SK-MEL-5 (cell line): ENCODE data around the gene EDDM3A. TPM values are rescaled to one million over a fixed set of nuclear protein-coding genes. Genes with fewer than 3 reads are reported as not detected.
A peak's percentile ranks its signal among the peaks of the same experiment; 100 is the strongest.
"Not testable (repeated sequence)": the region's sequence is repeated elsewhere in the genome, so short reads cannot be mapped to it uniquely, and the experiment has no call there.

Source experiments
- DNase-seq: peaks from one replicate; pipeline ENCODE4 v3.0.0-alpha.2; 2016; ENCODE audit warnings: low read depth, low spot score
- in situ Hi-C: cut with HindIII; loops from 2 replicates; pipeline ENCODE4 v1.10.0; 2016; ENCODE audit warnings: low sequenced_read_pairs, high pct_unique_total_duplicates, low pct_unique_long_range_greater_than_20kb
- polyA plus RNA-seq, 2 experiments: library from polyadenylated mRNA; depleted of rRNA; stranded (reverse); fragments of >200 nt; gene quantifications; 2 replicates each; pipeline ENCODE4 v1.2.3, GENCODE V29; 2015
- total RNA-seq: library from RNA; depleted of rRNA; stranded (reverse); fragments of >200 nt; shearing (Covaris generic); gene quantifications from 2 replicates; pipeline ENCODE4 v1.2.3, GENCODE V29; 2014; rRNA removed

The EDDM3A gene, protein sequence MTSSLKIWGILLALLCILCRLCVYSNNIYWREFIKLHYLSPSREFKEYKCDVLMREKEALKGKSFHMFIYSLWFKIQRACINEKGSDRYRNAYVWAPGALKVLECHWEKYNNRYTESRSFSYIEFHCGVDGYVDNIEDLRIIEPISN
- total RNA-seq = not detected in 2 replicates
- polyA plus RNA-seq (2015; cell fraction: cytosol; rRNA removed) = not detected in 2 replicates
- polyA plus RNA-seq (2015; cell fraction: nucleus; rRNA removed) = not detected in 2 replicates

DNA sequence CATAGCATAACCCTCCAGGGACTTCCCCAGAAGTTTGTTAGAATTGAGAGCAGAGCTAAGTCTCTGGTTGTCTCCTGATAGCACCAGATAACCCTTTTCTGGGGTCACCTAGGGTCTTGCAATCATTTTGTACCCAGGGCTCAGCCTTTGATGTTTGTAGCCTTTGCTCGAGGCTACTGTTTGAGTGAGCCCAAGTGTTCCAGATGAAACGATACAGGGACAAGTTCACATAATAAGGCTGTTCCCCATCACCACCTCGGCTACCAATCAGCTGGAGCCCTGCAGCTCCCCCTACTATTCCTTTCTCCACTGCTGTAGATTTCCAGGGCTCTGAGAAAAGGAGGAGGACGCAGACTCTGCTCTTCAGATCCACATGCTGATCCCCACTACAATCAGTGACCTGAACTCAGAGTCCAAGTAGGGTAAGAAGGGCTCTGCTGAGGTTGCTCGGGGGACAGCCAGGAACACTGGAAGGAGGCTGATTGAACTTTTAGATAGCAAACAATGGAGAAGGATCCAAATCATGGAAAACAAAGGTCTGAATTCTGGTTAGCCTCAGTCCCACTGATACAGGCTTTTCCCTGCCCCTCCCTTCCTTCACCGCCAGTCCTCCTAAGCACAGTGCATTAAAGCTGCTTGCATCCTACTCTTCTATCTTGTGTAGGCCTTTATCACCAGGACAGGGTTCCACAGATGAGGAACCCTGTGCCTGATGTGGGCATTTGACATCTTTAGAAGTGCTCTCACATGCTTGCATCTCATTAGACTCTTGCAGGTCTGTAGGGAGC, at the start of gene EDDM3A:
Gene EDDM3A (plus strand): TSS at position 317 of the 788 bp plus-strand sequence. CDS start 1,694 bp downstream, outside the sequence.
- no peak for DNase-seq
- in situ Hi-C loops = no loop called here

DNA sequence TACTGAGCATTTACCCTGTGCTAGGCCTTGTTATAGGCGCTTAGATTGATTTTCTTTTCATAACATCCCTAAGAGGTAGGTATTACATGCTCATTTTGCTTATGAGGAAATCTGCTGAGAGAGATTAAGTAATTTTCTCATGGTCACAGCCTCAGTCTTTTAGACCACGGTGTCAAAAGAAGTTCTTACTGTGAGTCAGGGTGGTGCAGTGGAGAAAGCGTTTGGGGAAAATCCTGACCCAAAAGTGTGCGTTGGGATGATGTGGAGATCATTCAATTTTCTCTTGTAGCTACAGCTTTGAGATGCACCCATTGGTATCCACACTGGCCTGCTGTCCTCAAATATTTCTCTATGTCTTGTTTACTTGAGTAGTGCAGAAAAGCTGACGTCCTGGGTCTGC, 48.9 kb upstream of the EDDM3A start:
- in situ Hi-C loops = no loop called here
- no peak for DNase-seq

DNA sequence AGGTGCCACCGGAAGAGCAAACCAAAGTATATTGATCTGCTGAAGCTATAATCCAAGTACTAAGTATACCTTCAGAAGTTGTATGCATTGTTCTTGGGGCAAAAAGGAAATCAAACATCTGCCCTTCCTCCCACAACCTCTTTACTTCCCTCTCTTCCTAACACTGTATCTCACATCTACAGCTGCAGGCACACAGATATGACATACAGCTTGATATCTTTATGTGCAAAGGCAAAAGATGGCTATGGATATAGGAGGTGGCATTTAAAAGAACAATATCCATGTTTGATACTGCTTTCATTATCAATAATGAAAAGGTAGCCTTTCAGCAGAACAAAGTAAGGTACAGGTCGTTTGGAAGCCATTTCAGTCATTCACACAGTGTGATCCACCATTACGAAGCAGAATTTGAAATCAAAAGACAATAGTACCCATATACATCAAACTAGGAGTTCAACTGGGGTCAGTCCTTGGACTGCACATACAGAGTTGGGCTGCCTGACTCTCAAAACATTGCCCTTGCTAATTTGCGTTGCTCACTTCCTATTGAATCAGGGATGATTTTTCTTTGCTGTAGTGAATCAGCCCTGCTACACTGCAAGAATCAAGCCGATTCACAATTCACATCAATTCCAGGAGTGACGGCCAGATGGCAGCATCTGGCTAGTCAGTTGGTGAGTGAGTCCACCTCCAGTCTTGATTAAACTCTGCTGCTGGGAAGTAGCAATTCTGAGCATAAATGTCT, 48.2 kb upstream of the EDDM3A start:
- in situ Hi-C loops = no loop called here
- peak; percentile 85 for DNase-seq

DNA sequence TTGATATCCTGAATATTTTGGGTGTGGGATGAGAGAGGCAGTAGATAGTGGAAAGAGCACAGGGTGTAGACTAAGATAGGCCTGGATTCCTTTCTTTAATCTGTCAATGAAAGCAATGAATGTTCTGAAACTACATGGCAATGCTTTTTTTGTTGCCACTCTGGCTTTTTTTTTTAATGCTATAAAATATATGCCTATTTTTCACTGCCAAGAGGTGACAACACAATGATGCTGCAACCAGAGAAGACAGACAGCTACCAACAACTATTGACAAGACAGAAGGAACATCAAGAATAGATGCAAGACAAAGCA, 47.7 kb upstream of the EDDM3A start:
- DNase-seq = no peak
- in situ Hi-C loops = no loop called here

DNA sequence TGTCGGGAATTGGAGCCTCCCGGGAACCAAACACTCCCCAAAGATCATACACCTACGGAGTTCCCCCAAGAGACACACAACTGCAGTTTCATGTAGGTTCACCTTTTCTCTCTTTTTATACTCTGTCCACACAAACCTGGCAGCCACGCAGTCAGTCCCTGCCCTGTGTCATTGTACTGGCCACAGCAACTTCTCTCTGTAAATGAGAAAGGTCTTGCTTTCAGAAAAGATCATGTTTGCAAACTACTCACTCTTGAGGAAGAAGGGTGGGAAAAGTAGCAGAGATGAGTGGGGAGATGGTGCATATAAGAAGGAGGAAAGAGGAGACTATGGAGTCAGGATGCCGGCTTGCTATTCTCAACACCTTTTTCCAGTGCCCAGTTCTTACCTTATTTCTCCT, 46.8 kb upstream of the EDDM3A start:
- DNase-seq = no peak
- in situ Hi-C loops = no loop called here

DNA sequence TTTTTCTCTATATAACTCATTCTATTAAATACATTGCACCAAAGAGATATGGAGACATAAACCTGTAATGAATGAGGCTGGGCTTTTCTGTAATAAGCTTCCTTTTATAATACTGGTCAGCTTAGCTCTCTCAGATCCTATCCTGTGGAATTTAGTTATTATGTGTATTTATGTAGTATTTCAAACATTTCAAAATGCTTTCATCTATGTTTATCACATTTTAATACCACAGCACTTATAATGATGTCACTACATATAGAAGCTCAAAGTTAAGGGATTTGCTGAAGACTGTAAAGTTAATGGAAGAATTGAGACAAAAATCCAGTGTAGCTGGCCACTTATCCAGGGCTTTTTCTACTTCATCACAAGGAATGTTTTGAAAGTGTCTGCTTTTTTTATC, 45.8 kb upstream of the EDDM3A start:
- in situ Hi-C loops = no loop called here
- no peak for DNase-seq

DNA sequence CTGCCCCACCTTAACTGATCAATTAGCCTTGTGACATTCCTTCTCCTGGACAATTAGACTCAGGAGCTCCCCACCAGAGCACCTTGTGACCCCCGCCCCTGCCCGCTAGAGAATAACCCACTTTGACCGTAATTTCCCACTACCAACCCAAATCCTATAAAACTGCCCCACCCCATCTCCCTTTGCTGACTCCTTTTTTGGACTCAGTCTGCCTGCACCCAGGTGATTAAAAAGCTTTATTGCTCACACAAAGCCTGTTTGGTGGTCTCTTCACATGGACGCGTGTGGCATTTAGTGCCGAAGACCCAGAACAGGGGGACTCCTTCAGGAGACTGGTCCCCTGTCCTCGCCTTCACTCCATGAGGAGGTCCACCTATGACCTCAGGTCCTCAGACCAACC, 44.7 kb upstream of the EDDM3A start:
- in situ Hi-C loops, DNase-seq: not testable (repeated sequence)

DNA sequence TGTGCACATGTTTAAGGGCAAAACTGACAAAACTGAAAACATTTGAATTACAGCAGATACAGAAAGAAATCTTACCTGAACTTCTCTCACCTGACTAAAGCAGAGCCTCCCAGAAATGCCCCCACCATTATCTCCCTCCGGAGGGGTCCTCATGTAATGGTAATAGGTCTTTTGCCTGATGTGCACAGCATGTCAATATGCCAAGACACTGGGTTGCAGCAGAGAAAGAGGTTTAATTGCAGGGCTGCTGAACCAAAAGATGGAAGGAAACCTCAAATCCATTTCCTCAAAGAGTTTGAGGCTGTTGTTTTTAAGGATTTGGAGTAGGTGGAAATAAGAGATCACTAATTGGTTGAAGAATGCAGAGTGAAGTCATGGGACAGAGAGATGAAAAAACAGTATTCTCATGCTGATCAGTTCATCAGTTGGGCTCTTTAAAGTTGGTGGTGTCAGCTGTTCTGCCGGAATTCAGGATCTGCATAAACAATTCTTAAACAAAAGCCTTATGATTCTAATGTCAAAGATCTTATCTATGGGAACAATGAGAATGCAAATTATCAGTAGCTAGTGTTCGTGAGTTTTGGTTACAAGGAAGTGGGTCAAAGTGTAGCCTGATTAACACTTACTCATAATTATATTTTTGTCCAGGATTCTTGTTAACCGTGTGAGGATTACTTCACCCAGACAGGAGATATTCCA, 38.9 kb upstream of the EDDM3A start:
- in situ Hi-C loops = no loop called here
- no peak for DNase-seq

DNA sequence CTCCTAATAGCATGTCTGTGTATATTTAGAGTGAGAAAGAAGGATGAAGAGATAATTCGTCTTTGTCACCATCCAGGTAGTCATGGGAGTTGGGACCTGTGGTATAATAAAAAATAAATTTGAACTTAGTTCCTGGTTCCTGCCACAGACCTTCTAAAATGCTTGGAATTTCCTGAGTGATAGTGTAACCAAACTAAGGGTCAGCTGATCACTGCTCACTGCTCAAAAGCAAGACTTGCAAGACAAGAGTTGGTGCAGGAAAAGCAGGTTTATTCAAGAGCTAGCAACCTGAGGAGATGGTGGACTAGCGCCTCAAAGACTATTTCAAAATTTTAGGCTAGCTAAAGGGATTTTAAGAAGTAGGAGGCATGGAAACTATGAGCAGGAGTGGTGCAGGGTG, 38.1 kb upstream of the EDDM3A start:
- in situ Hi-C loops = no loop called here
- DNase-seq = no peak

DNA sequence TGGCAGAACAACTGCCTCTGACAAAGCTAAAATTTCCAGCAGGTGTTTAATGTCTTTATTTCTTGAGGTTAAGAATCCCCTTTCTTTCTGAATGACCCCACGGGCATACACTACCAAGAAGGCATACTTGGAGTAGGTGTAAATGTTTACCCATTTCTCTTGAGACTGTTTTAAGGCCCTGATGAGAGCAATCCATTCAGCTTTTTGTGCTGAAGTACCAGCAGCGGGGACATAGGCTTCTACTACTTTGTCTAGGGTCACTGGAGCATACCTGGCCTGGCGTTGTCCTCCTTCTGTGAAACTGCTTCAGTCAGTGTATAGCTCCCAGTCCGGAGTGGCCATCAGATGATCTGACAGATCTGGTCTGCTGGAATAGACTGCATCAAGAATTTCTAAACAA, 34.4 kb upstream of the EDDM3A start:
- DNase-seq = no peak
- in situ Hi-C loops = no loop called here

DNA sequence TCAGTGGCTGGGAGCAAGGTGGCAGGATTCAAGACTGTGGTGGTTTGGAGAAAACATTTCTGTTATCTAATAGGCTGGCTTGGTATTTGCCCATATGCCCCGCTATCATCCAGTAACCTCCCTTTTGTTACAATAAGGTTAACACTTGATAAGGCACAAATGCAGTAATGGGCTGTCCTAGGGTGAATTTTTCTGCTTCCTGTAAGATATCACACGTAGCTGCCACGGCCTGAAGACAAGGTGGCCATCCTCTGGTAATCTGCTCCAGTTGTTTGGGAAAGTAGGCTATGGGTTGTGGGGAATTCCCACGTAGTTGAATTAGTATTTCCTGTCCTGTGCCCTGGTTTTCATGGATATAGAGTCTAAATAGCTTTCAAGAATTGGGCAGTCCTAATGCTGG, 34.0 kb upstream of the EDDM3A start:
- in situ Hi-C loops = no loop called here
- DNase-seq = no peak

DNA sequence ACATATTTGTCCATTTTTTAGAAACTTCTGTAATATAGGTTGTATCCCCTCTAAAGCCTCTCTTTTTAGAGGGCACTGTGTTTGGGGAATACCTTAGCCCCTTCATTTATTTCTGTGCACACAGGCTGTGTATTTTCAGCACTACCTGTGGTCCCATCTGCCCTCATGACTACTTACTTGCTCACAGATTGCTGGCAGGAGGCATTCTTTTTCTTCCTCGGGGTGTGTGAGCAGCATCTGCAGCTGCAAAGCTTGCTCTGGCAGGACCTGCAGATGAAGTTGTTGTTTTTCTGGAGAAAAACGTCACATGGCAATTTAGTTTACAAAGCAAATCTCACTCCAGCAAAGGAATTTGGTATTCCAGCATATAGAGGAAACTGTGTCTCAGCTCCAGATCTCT, 32.8 kb upstream of the EDDM3A start:
- in situ Hi-C loops = no loop called here
- no peak for DNase-seq

DNA sequence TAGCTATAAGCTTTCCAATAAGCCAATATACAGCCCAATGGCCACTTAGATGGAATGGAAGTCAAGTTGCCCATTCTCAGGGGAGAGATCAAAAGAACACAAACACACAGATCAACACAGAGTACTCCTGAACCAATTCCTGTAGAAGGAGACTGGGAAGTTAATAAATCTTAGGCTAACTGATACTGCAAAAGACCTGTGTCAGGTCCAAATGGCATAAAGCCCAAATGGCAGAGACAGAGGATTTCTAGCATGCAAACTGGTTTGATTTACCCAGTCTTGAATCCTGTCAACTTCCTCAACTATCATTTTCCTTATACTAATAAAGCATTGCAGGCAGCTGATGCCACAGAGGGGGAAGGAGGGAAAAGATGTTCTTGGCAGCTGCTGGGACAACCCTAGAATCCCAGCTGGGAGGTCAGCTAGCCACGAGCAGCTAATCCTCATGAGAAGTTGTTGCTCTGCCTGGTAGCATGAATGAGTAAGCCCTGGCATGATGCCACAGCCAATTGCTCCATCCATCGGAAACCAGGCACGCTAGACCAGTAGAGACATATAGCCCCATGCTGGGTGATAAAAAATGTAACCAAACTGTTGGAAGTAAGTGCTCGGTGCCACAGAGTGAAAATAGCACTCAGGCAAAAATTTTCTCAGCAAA, 31.0 kb upstream of the EDDM3A start:
- DNase-seq = no peak

DNA sequence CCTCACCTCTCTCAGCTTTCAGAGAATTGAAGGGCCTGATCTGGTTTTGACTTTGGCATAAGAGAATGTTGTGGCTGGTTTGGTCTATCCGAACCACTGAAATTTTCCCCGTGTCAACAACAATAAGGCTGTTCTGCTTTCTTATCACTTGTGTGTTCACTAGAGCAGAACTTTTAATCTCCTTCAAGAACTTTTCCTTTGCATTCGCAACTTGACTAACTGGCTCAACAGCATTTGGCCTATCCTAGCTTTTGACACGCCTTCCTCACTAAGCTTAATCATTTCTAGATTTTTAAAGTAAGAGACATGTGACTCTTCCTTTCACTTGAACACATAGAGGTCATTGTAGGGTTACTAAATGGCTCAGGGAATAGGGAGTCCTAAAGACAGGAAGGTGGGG, 25.9 kb upstream of the EDDM3A start:
- no peak for DNase-seq
- in situ Hi-C loops = no loop called here

More for the DNA sequence above, 31.0 kb upstream of the EDDM3A start:
- in situ Hi-C loops = no loop called here

DNA sequence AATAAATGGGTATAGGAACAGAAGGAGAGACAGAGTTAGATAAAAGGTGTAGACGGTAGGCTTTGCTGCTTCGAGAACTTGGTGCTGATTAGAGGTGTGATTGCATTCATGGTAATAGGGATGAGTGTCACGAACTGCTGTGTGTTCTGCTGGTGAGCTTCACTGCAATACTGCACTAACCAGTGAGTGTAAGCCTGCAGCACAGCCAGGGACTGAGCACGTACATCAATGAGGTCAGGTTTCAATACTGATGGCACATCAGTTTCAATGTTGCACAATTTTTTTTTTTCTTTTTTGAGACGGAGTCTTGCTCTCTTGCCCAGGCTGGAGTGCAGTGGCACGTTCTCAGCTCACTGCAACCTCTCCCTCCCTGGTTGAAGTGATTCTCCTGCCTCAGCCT, 24.9 kb upstream of the EDDM3A start:
- no peak for DNase-seq
- in situ Hi-C loops = no loop called here

DNA sequence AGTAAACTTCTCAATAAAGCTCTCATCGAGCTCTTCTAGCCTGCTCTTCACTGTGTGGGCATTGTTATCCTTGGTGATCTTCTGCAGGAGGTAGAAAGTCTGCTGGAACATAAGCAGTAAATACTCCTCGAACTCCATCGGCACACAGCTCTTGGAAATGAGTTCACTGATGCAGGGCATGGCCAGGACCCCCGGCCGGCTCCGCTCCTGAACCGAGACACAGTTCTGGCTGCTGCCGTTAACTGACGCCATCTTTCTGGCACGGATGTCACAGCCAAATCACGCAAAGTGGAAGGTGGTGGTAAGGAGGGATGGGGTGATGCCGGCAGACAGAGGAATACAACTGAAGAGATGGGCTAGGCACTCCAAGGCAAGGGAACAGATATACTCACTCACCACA, 23.7 kb upstream of the EDDM3A start:
- DNase-seq = no peak
- in situ Hi-C loops = no loop called here

DNA sequence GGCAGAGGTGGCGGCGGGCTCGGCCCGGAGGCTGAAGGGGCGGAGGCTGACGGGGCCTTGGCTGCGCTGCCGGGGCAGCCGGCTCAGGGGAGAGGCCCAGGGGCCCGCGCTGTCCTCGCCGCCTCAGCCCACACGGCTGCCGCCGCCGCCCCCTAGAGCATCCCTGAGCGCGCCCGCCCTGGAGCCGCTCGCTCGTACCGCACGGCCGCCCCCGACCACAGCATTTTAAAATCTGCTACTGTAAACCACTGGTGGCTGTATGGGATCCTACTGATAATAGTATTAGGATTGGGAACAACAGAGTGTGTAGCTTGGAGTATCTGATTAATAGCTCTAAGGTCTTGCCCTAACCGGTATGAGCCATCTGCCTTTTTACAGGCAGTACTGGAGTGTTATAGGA, 22.2 kb upstream of the EDDM3A start:
- no peak for DNase-seq
- in situ Hi-C loops = no loop called here

DNA sequence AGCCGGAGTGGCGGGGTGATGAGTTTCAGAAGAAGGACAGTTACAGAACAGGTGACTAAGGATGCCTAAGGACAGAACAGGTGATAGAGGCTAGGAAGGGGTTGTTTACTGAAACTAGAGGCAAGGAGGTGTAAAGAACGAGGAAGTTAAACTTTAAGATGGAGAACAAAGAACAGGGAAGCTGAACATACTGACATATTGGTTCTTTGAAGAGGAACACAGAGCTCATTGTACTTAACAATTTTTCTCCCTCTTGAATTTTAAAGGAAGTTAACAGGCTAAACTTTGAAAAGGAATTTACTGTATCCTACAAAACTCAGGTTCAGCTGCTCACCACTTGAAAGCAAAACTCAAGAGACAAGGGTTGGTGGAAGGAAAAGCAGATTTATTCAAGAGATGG, 19.6 kb upstream of the EDDM3A start:
- in situ Hi-C loops = not testable (repeated sequence)

More for the DNA sequence above, 19.6 kb upstream of the EDDM3A start:
- DNase-seq = not testable (repeated sequence)
